DOHH2 (cell line): ENCODE data around the gene FOXK2.

ENCODE experiments used
- CTCF ChIP-seq: fragments of 200-600 bp; sonication (generic); IDR thresholded peaks from one replicate; pipeline ENCODE4 v1.5.1; 2014; ENCODE audit warnings: antibody characterized with exemption, mild to moderate bottlenecking, low read depth, low read length; ENCODE audit not compliant: poor library complexity, severe bottlenecking
- EZH2phosphoT487 ChIP-seq: fragments of 200-600 bp; sonication (generic); IDR thresholded peaks from 2 replicates; pipeline ENCODE4 v1.6.1; 2017; ENCODE audit warnings: borderline replicate concordance, mild to moderate bottlenecking, antibody characterized with exemption, low read length, moderate library complexity, mixed read lengths

DNA sequence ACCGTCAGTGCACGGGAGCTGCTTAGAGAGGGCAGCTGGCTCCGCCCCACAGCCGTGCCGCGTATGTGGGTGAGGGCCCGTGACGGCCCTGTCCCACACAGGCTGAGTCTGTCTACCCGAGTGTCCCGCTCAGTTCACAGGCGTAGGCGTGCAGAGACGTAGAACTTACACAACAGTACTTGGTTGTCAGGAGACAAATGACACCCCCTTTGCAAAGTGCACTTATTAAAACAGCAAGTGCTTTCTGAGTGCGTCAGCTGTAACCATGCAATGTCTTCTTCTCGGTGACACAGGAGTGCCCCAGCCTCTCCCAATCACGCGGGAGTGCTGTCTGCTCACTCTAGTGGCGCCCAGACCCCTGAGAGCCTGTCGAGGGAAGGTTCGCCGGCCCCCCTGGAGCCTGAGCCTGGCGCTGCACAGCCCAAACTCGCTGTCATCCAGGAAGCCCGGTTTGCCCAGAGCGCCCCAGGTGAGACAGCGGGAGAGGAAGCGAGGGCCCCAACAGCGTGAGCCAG, 64.2 kb downstream of the FOXK2 start:
- TF ChIP-seq CTCF (no peak), EZH2phosphoT487 (no peak)
